Activated T-helper 2 cell treated with anti-CD3 and anti-CD28 coated beads, Interferon-gamma antibody, Interleukin-2, Interleukin-4, amounts not matched to agents 10 μg/mL and 5 μg/mL and 100 μg/mL, durations not matched to agents 14 hours and 24 hours and 36 hours (primary cell): Measurements from ENCODE around the gene CAPN7. TPM values are rescaled to one million over a fixed set of nuclear protein-coding genes. Genes with fewer than 3 reads are reported as not detected.

Experiments used
- DNase-seq: peaks from one replicate; pipeline ENCODE4 v3.0.0; 2021; ENCODE audit warnings: low spot score
- H3K27ac Mint-ChIP-seq: one replicate; pipeline ENCODE4 v1.8.0; 2021; ENCODE audit warnings: mixed read lengths
- H3K27me3 Mint-ChIP-seq: one replicate; pipeline ENCODE4 v1.8.0; 2021; ENCODE audit warnings: low read depth, mixed read lengths
- H3K36me3 Mint-ChIP-seq: one replicate; pipeline ENCODE4 v1.8.0; 2021; ENCODE audit warnings: low read depth, mixed read lengths
- H3K4me1 Mint-ChIP-seq: one replicate; pipeline ENCODE4 v1.8.0; 2021; ENCODE audit warnings: low read depth, mixed read lengths
- H3K4me3 Mint-ChIP-seq: one replicate; pipeline ENCODE4 v1.8.0; 2021; ENCODE audit warnings: low read depth, mild to moderate bottlenecking, moderate library complexity, mixed read lengths
- H3K9me3 Mint-ChIP-seq: one replicate; pipeline ENCODE4 v1.8.0; 2021; ENCODE audit warnings: mixed read lengths
- intact Hi-C: fragments of 100-400 bp; cut with micrococcal nuclease; formaldehyde crosslinking; loops from one replicate; pipeline ENCODE4 v1.15.1; 2023
- total RNA-seq: library from RNA; stranded (reverse); gene quantifications from 2 replicates; pipeline ENCODE4 v1.2.3, GENCODE V29; 2022

Gene CAPN7
- total RNA-seq, 1 donor from 2014 or later = 31.8 TPM

GRCh38 chr3:15263120-15263519 is 57.1 kb downstream of the CAPN7 start:
- Mint-ChIP-seq H3K27ac (no peak overlapping the region), H3K36me3 (peaks cover 28% of the 10 kb centered on the region), H3K9me3 (no peaks in the 10 kb centered on the region), H3K27me3 (no peaks in the 10 kb centered on the region), H3K4me1 (peaks cover 8% of the 10 kb centered on the region), H3K4me3 (no peak overlapping the region)
- peak; percentile 5 for DNase-seq
- intact Hi-C loops = no loop called here

DNA sequence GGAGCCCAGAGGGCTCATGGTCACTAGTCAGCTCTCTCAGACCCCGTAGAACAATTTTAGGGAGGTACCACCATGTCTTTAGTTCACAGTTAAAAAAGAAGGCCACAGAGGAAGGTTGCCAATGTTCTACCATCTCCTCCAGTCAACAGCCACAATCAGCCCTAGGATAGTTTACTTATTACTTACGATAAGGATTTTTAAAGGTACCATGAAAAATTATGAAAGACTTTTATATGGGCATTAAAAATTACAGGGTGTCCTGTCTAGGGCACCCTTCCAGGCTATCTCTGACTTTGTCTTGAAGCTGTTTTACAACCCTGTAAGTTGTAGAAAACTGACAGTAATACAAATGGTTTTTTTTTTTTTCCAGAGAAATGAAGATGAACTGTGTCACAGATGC is 57.9 kb downstream of the CAPN7 start:
- intact Hi-C loops = no loop called here
- Mint-ChIP-seq H3K4me1 (peaks cover 12% of the 10 kb centered on the region), H3K4me3 (no peak overlapping the region)

GRCh38 chr3:15264486-15264885 is 58.4 kb downstream of the CAPN7 start:
- H3K27me3 Mint-ChIP-seq = no peaks in the 10 kb centered on the region
- no peak overlapping the region for H3K27ac Mint-ChIP-seq

More for the DNA sequence above, 57.9 kb downstream of the CAPN7 start:
- Mint-ChIP-seq H3K36me3 (peaks cover 28% of the 10 kb centered on the region), H3K9me3 (no peaks in the 10 kb centered on the region), H3K27me3 (no peaks in the 10 kb centered on the region), H3K27ac (no peak overlapping the region)
- no peak for DNase-seq

DNA sequence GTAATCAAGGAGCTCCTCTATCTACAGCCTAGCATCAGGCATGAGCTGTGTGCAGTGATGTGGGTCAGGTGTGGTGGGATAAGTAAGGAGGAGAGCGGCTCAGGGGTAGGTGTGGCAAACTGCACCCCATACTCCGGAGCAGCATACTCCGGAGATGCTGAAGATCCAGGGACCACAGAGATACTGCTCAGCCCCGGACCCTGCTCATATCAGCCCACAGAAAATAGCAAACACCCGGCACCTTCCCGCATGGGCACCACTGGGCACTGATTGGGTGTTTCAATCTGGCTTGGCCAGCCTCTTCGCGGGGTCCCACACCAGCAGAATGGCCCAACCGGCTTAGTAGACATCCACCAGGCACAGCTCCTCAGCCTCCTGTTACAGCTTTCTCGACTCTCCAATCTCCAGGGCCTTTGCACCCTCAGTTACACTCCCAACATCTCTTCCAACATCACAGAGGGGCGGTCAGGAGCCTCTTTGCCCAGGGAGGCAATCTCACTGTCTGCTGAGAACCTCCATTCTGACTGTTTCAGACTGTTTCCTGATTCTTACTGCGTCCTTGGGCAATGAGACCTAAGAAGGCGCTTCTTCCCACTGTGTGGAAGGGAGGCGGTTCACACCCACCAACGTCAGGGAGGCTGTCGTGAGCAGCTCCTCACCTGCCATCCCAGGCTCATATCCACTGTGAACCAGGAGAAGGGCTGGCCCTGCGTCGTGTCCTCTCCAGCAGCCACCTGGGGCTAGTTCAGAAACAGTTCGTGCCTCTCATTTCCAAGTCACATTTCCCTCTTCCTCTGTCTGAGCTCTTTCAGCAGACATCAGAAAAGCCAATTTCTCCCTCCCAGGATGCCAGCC is 59.8 kb downstream of the CAPN7 start:
- Mint-ChIP-seq H3K4me1 (peaks cover 28% of the 10 kb centered on the region), H3K27ac (no peak overlapping the region), H3K9me3 (no peaks in the 10 kb centered on the region), H3K36me3 (peaks cover 24% of the 10 kb centered on the region), H3K27me3 (no peaks in the 10 kb centered on the region), H3K4me3 (no peak overlapping the region)
- intact Hi-C loops = no loop called here
- peak; percentile 7 for DNase-seq

More at GRCh38 chr3:15264486-15264885, 58.4 kb downstream of the CAPN7 start:
- no peak for DNase-seq
- H3K36me3 Mint-ChIP-seq = peaks cover 30% of the 10 kb centered on the region
- H3K4me1 Mint-ChIP-seq = peaks cover 17% of the 10 kb centered on the region
- no peak overlapping the region for H3K4me3 Mint-ChIP-seq
- intact Hi-C loops = no loop called here
- H3K9me3 Mint-ChIP-seq = no peaks in the 10 kb centered on the region

GRCh38 chr3:15266510-15267376 is 60.7 kb downstream of the CAPN7 start:
- H3K4me1 Mint-ChIP-seq = peaks cover 30% of the 10 kb centered on the region

GRCh38 chr3:15267502-15267901 is 61.5 kb downstream of the CAPN7 start:
- H3K9me3 Mint-ChIP-seq = no peaks in the 10 kb centered on the region
- peak; percentile 6 for DNase-seq
- H3K4me3 Mint-ChIP-seq = no peak overlapping the region
- H3K4me1 Mint-ChIP-seq = peaks cover 38% of the 10 kb centered on the region
- peaks cover 17% of the 10 kb centered on the region for H3K36me3 Mint-ChIP-seq
- no peak overlapping the region for H3K27ac Mint-ChIP-seq
- intact Hi-C loops = no loop called here
- no peaks in the 10 kb centered on the region for H3K27me3 Mint-ChIP-seq

More at GRCh38 chr3:15266510-15267376, 60.7 kb downstream of the CAPN7 start:
- H3K27me3 Mint-ChIP-seq = no peaks in the 10 kb centered on the region
- no peaks in the 10 kb centered on the region for H3K9me3 Mint-ChIP-seq
- peaks cover 18% of the 10 kb centered on the region for H3K36me3 Mint-ChIP-seq
- peak; percentile 7 for DNase-seq
- intact Hi-C loops = no loop called here
- H3K4me3 Mint-ChIP-seq = no peak overlapping the region
- no peak overlapping the region for H3K27ac Mint-ChIP-seq

DNA sequence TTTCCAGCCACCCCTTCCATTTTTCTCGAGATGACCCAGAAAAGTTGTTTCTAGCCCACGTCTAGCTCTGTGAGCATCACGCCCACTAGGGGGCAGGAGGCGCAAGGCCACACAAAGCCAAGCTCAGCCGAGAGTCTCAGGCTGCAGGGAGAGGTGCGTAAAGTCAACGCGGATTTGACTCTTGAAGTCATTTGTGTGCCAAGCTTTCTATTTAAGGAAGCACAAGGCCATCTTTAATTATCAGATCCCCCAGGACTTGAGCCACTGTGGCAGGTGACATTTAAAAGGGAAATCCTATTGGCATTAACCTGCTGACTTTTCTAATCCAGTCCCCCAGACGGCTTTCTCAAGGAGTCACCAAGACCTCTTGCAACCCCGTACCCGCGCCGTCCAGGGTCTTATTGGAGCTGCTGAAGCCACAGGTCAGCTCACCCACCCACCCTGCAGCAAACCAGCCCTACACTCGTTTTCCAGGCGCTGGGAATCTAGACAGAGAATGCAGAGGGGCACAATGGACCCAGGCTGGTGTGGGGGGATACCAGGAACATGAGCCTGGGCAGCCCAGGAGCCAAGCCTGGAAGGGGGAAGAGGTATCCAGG is 62.1 kb downstream of the CAPN7 start:
- Mint-ChIP-seq H3K36me3 (peaks cover 17% of the 10 kb centered on the region), H3K27ac (no peak overlapping the region), H3K9me3 (no peaks in the 10 kb centered on the region), H3K27me3 (no peaks in the 10 kb centered on the region), H3K4me3 (no peak overlapping the region), H3K4me1 (peaks cover 41% of the 10 kb centered on the region)
- intact Hi-C loops = loop anchor here (1.0 kb wide), 5 partner anchors 24 to 137 kb away; partner anchors contain the start of gene SH3BP5
- peak; percentile 75 for DNase-seq

DNA sequence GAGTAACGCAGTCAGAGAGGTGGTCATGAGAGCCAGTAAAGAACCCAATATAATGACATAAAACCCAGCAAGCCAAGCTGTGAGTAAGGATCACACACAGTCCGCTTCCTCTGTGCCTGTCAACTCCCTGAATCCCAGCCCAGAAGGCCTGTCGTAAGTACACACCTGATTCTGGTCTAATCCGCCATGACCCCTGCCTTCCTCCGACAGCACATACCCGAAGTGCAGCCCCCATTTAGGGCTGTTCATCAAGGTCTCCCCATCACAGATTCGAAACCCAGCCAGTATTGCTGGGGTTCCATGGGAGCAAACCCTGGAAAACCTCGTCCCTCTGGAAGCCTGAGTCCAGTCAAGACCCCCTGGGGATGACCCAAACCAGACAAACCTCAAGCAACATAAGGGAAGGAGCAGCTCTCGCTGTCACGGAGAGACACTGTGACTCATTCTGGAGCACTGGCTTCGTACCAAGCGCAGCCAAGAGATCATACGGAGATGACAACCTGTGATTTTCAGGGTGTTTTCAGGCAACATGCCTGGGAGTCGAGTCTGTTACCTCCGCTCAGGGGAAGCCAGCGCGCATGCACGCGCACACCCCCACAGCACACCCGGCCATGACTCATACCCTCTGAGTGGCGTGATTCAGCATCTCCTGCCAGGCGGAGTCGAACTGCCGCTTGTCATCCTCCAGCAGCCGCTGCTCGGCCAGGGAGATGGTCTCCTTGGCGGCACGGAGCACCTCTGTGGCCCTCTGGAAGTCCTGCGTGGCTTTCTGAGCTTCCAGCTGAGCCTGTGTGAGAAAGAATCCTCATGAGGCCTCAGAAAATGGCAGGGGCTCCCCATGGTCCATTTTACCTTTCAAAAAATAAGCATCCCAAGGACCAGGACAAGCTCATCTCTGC is 63.3 kb downstream of the CAPN7 start:
- Mint-ChIP-seq H3K4me3 (no peak overlapping the region), H3K4me1 (peaks cover 48% of the 10 kb centered on the region), H3K9me3 (no peaks in the 10 kb centered on the region), H3K36me3 (peaks cover 17% of the 10 kb centered on the region), H3K27ac (peak overlapping the region; percentile 72), H3K27me3 (no peaks in the 10 kb centered on the region)
- intact Hi-C loops = loop anchor here (1.0 kb wide), 1 partner anchor 41 kb away; no protein-coding TSS in a partner anchor
- peak; percentile 83 for DNase-seq

DNA sequence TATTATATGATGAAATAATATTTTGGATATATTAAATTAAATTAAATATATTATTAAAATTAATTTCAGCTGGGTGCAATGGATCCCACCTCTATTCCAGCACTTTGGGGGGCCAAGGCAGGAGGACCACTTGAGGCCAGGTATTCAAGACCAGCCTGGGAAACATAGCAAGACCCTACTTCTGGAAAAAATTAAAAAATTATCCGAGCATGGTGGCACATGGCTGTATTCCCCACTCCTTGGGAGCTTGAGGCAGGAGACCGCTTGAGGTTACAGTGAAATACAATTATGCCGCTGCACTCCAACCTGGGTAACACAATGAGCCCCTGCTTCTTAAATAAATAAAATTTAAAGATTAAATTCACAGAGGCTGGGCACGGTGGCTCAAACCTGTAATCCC is 65.0 kb downstream of the CAPN7 start:
- peaks cover 54% of the 10 kb centered on the region for H3K4me1 Mint-ChIP-seq
- no peak for DNase-seq
- H3K27ac Mint-ChIP-seq = no peak overlapping the region
- H3K9me3 Mint-ChIP-seq = no peaks in the 10 kb centered on the region
- no peaks in the 10 kb centered on the region for H3K27me3 Mint-ChIP-seq
- H3K4me3 Mint-ChIP-seq = no peak overlapping the region
- peaks cover 19% of the 10 kb centered on the region for H3K36me3 Mint-ChIP-seq
- intact Hi-C loops = no loop called here

GRCh38 chr3:15271785-15272381 is 65.8 kb downstream of the CAPN7 start:
- H3K36me3 Mint-ChIP-seq = peaks cover 14% of the 10 kb centered on the region
- H3K4me3 Mint-ChIP-seq = peak overlapping the region; percentile 68
- intact Hi-C loops = no loop called here
- H3K4me1 Mint-ChIP-seq = peaks cover 59% of the 10 kb centered on the region
- no peaks in the 10 kb centered on the region for H3K27me3 Mint-ChIP-seq
- peak; percentile 75 for DNase-seq
- H3K9me3 Mint-ChIP-seq = no peaks in the 10 kb centered on the region
- H3K27ac Mint-ChIP-seq = peak overlapping the region; percentile 62

DNA sequence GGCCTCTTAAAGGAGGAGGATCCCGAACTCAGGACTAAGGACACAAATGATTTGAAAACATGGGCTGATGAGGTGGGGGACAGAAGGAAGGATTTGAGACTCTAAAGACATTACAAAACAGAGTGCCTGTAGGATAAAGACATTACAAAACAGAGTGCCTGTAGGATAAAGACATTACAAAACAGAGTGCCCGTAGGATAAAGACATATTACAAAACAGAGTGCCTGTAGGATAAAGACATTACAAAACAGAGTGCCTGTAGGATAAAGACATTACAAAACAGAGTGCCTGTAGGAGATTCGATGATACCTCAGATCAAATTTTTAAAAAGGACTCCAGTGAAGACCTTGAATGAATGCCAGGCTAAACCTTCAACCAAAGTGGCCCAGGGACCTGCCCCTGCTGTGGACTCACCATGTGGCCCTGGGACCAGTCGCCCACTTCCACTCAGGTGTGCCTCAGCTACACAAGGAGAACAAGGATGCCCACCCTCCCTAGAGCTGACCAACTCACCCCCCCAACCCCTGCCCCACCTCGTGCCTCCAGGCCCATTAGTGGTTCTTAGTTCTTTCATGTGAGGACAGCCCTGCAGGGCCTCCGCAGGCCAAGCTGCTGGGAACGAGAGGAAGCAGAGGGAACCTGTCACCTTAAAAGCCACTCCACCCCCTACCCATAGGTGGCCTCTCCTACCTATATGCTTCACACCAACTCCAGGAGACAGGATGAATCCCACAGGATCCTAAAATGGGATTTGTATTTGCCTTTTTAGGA is 66.6 kb downstream of the CAPN7 start:
- Mint-ChIP-seq H3K27me3 (no peaks in the 10 kb centered on the region), H3K36me3 (peaks cover 14% of the 10 kb centered on the region), H3K27ac (no peak overlapping the region), H3K9me3 (no peaks in the 10 kb centered on the region), H3K4me3 (no peak overlapping the region), H3K4me1 (peaks cover 59% of the 10 kb centered on the region)
- intact Hi-C loops = no loop called here
- DNase-seq = no peak
